NCI-H510A (cell line): ENCODE measurements around the gene PPP1R2.
"Not testable (repeated sequence)": the region's sequence is repeated elsewhere in the genome, so short reads cannot be mapped to it uniquely, and the experiment has no call there.

Experiments used
- DNase-seq: peaks from one replicate; lab custom pipeline; 2025; lab: John Stamatoyannopoulos, UW

The PPP1R2 gene

GRCh38 chr3:195537995-195538394 is 5.1 kb downstream of the PPP1R2 start:
- DNase-seq: no peak

GRCh38 chr3:195535293-195535692 is 7.8 kb downstream of the PPP1R2 start:
- DNase-seq: no peak

DNA sequence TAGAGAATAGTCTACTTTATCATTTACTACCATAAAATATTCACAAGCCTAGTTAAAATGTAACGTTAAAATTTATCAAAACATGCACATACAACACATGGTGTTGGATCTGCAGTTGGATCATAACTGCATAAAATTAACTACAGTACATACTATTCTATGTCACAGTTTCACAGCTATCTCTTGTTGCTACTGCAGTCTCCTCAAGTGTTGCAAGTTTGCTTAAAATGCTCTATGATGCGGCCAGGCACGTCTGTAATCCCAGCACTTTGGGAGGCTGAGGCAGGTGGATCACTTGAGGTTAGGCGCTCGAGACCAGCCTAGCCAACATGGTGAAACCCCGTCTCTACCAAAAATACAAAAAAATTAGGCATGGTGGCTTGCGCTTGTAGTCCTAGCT is 10.3 kb downstream of the PPP1R2 start:
- no peak for DNase-seq

- no peak for DNase-seq
Observed at GRCh38 chr3:195532345-195532744, 10.8 kb downstream of the PPP1R2 start.

DNA sequence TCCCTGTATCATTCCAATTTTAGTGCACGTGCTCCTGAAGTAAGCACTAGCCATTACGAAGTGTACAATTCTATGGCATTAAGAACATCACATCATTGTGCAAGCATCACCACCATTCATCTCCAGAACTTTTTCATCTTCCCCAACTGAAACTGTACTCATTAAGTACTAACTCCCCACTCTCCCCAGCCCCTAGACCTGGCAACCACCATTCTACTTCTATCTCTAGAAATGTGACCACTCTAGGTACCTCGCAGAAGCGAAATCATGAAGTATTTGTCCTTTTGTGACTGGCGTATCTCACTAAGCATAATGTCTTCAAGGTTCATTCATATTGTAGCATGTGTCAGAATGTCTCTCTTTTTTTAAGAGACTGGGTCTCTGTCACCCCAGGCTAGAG is 11.4 kb downstream of the PPP1R2 start:
- DNase-seq: no peak

GRCh38 chr3:195526492-195526891 is 16.6 kb downstream of the PPP1R2 start:
- no peak for DNase-seq

DNA sequence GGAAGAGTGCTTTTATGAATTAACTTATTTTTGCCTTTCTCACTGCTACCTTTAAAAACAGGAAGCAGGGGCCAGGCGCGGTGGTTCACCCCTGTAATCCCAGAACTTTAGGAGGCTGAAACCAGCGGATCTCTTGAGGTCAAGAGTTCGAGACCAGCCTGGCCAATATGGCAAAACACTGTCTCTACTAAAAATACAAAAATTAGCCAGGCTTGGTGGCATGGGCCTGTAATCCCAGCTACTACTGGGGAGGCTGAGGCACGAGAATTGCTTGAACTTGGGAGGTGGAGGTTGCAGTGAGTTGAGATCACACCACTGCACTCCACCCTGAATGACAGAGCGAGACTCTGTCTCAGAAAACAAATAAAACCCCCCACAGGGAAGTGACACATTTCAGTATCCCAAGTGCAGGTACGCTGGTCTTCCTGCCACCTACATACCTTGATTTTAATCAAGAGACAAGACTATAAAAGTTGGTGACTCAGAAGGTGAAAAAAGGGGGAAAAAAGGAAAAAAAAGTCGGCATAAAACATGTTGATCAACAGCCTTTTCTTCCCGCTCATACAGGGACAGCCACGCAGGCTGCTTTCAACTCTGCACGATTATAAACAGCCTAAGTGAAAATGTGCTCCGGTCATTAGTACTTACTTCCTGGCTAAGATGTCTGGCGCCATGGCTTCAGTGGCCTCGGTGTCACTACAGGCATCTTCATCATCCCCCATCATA is 18.8 kb downstream of the PPP1R2 start:
- DNase-seq: no peak

DNA sequence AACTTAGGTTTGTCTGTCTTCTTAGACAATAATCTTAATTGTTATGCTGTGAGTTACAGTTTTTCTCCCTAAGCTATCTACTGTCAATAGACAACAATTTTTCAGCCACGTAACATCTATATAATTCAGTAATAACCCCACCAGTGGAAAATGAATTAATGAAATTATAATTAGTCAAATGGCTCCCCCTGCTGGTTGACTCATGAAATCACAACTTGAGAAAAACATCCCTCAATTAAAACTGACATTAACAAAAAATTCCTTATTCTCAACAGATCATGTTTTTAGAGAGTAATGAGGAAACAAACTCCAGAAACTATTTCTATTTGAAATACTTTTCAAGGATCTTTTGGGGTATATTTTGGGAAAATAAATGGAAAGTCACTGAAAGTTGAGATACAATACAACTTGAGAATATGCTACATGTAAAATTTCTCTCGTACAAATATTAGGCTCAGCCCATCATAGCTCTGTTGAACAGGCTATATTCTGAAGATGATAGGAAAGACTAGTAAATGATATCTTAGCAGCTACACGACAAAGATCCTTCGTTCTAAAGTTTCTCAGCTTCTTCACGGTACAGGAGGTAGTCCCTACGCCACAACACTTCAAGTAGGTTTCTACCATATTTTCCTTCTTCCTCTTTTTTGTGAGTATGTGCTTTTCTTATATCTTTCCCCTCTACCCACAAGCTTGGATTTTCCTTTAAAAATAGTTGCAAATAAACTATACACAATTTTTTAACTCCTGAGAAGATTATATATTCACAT is 20.7 kb downstream of the PPP1R2 start:
- no peak for DNase-seq

GRCh38 chr3:195517030-195517429 is 26.1 kb downstream of the PPP1R2 start:
- DNase-seq: no peak

GRCh38 chr3:195514610-195515235 is 28.4 kb downstream of the PPP1R2 start:
- DNase-seq: not testable (repeated sequence)

GRCh38 chr3:195512798-195513345 is 30.3 kb downstream of the PPP1R2 start:
- no peak for DNase-seq

- no peak for DNase-seq
Observed at GRCh38 chr3:195511136-195511535, 32.0 kb downstream of the PPP1R2 start.

GRCh38 chr3:195508185-195508584 is 34.9 kb downstream of the PPP1R2 start:
- no peak for DNase-seq

DNA sequence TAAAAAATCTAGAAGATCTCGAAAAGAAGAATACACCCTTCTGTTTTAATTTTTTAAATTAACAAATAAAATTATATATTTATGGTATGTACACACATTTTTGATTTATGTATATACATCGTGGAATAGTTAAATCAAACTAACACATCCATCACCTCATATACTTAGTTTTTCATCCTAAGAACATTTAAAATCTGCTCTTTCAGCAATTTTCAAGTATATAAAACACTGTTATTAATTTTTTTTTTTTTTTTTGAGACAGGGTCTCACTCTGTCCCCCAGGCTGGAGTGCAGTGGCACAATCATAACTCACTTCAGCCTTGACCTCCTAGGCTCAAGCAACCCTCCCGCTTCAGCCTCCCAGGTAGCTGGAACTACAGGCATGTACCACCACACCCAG is 67.5 kb downstream of the PPP1R2 start:
- no peak for DNase-seq

- DNase-seq: not testable (repeated sequence)
Observed at GRCh38 chr3:195475116-195475515, 68.0 kb downstream of the PPP1R2 start.

DNA sequence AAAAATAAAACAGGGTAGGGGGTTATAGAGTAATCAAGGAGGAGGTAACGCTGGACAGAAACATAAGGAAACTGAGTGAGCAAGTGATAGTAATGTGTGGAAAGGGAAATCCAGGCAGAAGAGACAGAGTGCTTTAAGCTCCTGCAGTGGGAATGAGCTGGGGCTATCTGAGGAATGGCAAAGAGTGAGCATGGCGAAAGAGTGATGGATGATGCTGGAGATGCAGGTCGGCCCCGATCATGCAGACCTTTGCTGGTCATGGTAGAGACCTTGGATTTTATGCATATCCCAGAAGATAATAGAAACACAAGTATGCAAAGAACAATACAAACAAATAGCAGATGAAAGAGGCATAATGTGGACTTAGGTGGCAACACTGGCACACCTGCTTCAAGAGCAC is 74.3 kb downstream of the PPP1R2 start:
- DNase-seq: no peak

GRCh38 chr3:195468391-195468776 is 74.7 kb downstream of the PPP1R2 start:
- no peak for DNase-seq

GRCh38 chr3:195467641-195468390 is 75.3 kb downstream of the PPP1R2 start:
- DNase-seq: no peak

- no peak for DNase-seq
Observed at GRCh38 chr3:195466251-195466650, 76.9 kb downstream of the PPP1R2 start.
